Stomach (tissue), 4 donors: ENCODE measurements around the gene PAK5.

ENCODE experiments used
- EP300 ChIP-seq: sonication (generic); formaldehyde crosslinking; IDR thresholded peaks from one replicate; pipeline ENCODE4 v1.6.1; 2017; ENCODE audit warnings: antibody characterized with exemption
- POLR2A ChIP-seq, 4 donors: fragments of 450-650 bp; IDR thresholded peaks; one replicate each; pipeline ENCODE4 v1.6.1; 2016; ENCODE audit warnings: antibody characterized with exemption in 4 of 4, control low read depth in 2 of 4, mild to moderate bottlenecking in 1 of 4, moderate library complexity in 1 of 4
- POLR2AphosphoS5 ChIP-seq, 3 donors: sonication (generic); formaldehyde crosslinking; IDR thresholded peaks; one replicate each; pipeline ENCODE4 v1.6.1; 2016; ENCODE audit warnings: antibody characterized with exemption in 3 of 3
- TF ChIP-seq, protein P1 (sequence below), 7 experiments: fragments of 450-650 bp in 4 of 7; fragments of 200-600 bp in 3 of 7; sonication (generic) in 3 of 7; IDR thresholded peaks; one replicate each; pipeline ENCODE4 v1.5.1; 2016 to 2019; ENCODE audit warnings: antibody characterized with exemption in 7 of 7, control low read depth in 2 of 7, mild to moderate bottlenecking in 1 of 7

DNA sequence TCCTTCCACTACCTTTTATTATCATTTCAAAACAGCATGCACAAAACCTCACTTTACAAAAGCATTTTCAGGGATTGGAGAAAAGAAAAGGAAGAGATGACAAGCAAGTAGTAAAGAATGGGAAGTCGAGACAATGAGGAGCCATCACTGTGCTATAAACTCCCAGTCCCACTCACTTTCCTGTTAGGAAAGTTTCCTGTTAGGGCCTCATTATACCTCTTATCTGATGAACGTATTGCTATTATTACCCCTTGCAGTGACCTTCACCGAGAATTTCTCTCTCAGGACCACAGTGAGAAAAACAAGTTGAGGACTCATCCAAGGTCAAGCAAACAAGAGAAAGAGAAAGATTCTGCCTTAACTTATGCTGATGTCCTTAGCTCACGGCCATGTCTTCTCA, 295.7 kb downstream of the PAK5 start:
- TF ChIP-seq POLR2A (IDR thresholded peaks at IDR 0.05) (no peak), POLR2AphosphoS5 (IDR thresholded peaks at IDR 0.05) (no peak), EP300 (no peak)
- TF ChIP-seq, protein P1, sequence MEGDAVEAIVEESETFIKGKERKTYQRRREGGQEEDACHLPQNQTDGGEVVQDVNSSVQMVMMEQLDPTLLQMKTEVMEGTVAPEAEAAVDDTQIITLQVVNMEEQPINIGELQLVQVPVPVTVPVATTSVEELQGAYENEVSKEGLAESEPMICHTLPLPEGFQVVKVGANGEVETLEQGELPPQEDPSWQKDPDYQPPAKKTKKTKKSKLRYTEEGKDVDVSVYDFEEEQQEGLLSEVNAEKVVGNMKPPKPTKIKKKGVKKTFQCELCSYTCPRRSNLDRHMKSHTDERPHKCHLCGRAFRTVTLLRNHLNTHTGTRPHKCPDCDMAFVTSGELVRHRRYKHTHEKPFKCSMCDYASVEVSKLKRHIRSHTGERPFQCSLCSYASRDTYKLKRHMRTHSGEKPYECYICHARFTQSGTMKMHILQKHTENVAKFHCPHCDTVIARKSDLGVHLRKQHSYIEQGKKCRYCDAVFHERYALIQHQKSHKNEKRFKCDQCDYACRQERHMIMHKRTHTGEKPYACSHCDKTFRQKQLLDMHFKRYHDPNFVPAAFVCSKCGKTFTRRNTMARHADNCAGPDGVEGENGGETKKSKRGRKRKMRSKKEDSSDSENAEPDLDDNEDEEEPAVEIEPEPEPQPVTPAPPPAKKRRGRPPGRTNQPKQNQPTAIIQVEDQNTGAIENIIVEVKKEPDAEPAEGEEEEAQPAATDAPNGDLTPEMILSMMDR (IDR thresholded peaks at IDR 0.05): no peak
